ENCODE data around the gene PDCD2L.
"Not testable (repeated sequence)": the region's sequence is repeated elsewhere in the genome, so short reads cannot be mapped to it uniquely, and the experiment has no call there.

The PDCD2L gene, protein sequence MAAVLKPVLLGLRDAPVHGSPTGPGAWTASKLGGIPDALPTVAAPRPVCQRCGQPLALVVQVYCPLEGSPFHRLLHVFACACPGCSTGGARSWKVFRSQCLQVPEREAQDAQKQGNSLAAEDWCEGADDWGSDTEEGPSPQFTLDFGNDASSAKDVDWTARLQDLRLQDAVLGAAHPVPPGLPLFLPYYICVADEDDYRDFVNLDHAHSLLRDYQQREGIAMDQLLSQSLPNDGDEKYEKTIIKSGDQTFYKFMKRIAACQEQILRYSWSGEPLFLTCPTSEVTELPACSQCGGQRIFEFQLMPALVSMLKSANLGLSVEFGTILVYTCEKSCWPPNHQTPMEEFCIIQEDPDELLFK

DNA sequence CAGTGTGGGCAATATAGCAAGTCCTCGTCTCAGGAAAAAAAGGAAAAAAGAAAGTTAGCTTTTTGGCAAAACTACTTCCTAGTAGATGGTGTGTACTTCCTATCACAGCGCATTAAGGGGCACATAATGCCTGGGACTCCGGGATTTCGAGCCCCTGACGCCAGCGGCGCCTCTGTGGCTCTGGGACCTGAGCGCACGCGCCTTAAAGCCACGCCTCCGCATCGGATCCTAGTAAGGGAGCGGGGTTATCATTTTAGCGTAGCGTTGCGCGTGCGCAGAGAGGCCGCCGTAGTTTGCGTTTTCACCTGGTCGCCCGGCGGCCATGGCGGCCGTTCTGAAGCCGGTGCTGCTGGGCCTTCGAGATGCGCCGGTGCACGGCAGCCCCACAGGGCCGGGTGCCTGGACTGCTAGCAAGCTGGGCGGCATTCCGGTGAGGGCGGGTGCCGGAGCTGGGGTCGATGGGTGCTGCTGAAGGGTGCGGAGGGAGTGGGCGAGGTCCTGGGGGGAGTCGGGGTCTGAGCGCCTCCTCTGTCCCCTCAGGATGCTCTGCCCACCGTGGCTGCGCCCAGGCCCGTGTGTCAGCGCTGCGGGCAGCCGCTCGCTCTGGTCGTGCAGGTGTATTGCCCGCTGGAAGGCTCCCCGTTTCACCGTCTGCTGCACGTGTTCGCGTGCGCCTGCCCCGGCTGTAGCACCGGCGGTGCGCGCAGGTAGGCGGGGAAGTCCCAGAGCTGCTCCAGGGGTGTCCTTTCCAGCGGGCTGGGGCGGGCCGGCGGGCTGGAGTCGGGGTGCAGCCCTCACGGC lies at the start of gene PDCD2L:
PDCD2L (plus strand) TSS at position 291 of the 801 bp plus-strand sequence; CDS start at position 323, 32 bp downstream.
- DNase-seq = peak; percentile 94

DNA sequence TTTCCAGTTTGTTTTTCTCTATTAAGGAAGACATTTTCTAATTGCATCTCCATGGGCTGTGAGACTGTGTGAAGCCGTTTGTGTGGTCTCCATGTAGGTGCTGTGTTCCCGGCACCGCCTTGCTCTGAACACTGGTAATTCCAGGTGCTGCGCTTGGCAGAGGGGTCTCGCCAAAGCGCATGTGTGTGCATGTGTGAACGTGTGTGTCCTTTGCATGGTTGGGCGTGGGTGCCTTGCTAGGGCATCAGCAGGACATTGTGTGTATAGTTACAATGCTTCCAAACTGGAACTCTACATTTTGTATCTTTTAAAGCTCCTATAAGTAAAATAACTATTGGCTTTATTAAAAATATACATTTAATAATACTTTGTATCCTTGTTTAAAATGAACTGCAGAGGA lies 49.0 kb upstream of the PDCD2L start:
- DNase-seq = no peak

DNA sequence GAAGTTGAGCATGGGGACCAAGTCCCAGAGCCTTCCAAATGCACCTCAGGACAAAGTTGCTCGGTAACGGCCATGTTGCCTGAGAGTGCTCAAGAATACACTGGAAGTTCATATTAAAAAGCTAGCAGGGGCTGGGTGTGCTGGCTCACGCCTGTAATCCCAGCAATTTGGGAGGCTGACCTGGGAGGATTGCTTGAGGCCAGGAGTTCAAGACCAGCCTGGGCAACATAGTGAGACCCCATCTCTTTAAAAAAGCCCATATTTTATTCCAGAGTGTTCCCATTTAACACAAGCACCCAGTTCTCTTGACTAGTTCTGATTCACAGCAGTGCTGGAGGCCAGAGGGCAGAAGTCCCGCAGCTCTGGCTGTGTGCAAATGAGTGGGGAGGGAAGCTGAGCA lies 47.3 kb upstream of the PDCD2L start:
- no peak for DNase-seq

DNA sequence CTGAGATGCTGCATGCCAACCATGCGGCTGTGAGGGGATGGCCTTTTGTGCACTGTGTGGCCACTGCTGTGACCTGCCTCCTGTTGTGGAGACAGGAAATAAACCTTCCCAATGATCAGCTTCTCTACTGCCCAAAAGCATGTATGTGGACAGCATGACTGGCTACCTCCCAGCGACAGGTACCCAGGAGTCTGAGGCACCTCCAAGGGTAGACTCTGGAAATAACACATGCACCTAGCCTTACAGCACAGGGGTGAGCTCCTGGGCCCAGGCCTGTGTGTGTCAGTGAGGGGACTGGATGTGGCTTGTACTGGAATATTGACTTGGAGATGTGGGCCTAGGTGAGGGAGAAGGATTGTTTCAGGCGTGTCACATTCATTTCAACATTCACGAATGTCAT lies 46.8 kb upstream of the PDCD2L start:
- DNase-seq = no peak

DNA sequence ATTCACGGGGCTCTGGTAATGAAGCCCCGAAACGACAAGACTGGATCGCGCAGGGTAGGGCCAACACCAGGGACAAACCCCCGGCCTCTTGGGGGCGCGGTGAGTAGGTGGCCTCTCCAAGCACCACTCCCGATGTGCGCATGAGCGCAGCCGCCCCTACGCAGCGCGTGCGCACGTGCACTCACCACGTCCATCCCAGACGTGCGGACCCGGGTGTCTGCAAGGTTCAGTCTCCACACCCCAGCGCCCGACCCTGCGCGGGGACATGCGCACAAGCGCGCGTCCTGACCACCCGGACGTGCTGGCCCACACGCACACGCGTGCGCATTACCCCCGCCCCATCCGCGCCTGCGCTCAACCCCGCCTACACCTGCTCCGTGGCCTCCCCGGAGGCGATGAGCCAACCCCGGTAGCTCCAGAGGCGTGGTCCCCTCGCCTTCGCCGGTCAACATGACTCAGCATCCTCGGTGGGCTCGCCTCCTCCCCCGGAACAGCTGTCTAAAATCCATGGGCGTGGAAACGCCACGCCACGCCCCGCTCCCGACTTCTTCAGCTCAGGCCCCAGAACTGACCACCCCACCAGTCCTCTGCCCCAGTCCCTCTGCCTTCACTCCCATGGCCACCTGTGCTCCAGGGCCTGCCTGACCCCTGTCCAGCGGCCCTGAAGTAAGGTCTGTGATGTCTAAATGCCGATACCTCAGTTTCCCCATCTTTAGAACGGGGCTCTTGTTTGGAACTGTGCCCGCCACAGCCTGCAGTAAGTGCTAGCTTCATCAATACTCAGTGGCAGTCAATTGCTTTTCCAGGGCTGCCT lies 44.9 kb upstream of the PDCD2L start:
- peak; percentile 85 for DNase-seq

DNA sequence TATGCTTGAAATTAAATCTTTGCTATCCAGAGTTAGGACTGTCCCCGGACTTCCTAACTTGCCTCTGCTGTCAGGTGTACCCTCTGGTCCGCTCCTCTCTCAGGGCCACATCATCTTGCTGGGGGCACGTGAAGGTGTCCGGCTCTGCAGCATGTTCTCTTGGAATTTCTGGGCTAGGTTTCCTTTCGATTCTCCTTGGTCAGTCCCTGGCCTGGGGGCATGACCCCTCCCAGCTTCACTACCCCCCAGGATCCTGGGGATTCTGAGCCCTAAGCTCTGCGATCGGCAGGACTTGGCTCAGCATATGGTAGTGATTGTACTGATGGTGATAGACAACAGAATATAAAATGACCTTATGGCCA lies 44.3 kb upstream of the PDCD2L start:
- DNase-seq = no peak

DNA sequence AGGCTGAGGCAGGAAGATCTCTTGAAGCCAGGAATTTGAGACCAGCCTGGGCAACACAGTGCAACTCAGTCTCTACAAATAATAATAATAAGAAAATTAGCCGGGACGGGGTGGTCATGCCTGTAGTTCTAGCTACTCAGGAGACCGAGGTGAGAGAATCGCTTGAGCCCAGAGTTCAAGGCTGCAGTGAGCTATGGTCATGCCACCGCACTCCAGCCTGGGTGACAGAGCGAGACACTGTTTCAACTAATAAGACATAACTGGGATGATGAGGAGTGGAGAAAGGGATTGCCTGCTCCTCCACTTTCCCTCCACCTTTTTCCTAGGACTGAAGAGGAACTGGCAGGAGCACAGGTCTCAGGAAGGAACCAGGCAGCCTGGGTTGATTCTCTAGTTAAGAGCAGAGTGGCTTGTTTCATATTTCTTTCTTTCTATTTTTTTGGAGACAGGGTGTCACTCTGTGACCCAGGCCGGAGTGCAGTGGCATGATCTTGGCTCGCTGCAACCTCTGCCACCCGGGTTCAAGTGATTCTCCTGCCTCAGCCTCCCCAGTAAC lies 43.8 kb upstream of the PDCD2L start:
- DNase-seq = no peak

DNA sequence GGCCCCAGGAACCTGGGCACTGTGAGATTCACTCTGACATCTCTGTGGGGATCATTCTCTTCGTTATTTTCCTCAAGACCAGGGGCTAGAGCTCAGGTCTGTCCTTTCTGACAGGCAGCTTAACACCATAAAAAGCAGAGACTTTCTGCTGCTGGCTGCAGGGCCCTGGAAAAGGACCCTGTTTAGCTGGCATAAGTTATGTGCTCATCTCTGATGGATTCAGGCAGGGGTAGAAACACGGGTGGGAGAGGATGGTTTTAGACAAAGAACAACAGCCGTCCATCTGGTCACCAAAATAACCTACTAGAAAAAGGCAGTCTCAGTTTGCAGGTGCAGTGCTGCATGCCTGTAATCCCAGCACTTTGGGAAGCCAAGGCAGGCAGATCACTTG lies 41.5 kb upstream of the PDCD2L start:
- DNase-seq = no peak

DNA sequence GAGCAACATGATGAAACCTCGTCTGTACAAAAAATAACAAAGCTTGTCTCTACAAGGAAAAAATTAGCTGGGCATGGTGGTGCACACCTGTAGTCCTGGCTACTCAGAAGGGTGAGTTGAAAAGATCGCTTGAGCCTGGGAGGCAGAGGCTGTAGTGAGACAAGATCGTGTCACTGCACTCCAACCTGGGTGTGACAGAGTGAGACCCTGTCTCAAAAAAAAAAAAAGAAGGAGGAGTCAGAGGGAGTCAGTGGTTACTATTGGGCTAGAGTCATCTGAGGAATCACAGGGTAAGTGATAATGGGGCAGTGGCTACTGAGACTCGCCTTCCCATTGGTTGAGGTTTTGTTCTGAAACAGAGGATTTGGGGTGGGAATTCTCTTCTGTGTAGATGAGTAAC lies 41.1 kb upstream of the PDCD2L start:
- DNase-seq = no peak

DNA sequence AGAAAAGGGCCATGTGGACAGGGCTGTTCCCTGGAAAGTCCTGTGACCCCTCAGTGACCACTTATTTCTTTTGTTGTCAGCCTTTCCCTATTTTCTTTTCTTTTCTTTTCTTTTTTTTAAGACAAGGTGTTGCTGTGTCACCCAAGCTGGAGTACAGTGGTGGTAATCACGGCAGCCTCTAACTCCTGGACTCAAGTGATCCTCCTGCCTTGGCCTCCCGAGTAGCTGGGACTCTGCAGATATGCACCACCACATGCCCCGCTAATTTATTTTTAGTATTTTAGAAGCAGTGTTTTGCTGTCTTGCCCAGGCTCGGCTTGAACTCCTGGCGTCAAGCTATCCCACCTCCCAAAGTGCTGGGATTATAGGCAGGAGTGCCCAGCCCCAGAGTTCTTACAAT lies 40.3 kb upstream of the PDCD2L start:
- DNase-seq = no peak

DNA sequence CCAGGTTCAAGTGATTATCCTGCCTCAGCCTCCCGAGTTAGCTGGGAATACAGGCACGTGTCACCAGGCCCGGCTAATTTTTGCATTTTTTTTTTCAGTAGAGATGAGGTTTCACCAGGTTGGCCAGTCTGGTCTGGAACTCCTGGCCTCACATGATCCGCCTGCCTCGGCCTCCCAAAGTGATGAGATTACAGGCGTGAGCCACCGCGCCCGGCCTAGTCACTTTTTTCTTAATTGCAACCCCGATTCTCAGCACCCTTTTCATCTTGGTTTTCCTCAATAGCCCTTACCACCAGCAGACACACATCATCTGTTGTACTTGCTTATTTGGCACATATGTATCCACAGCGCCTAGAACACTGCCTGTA lies 39.8 kb upstream of the PDCD2L start:
- no peak for DNase-seq

DNA sequence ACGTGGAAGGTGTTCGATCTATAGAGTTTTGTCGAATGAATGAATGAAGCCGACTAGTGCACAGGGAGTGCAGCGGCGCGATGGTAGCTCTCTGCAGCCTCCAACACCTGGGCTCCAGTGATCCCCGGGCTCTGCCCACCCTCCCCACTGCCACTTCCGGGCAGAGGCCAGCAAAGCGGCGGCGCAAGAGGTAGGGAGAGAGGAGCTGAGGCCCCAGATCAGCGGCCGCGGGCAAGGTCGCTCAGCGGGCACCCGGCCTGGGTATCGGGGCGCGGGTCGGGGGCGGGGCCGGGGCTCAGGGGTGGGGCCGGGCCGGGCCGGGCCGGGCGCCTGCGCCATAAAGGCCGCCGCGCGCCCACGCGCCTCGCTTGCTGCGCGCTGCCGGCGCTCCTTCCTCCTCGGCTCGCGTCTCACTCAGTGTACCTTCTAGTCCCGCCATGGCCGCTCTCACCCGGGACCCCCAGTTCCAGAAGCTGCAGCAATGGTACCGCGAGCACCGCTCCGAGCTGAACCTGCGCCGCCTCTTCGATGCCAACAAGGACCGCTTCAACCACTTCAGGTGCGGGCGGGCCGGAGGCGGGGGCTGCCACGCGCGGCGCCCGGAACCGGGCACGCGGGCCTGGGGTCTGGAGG lies 39.3 kb upstream of the PDCD2L start, which contains the start of gene GPI:
GPI (plus strand) TSS at position 367 of the 633 bp plus-strand sequence; CDS start at position 438, 71 bp downstream.
- DNase-seq = peak; percentile 62

DNA sequence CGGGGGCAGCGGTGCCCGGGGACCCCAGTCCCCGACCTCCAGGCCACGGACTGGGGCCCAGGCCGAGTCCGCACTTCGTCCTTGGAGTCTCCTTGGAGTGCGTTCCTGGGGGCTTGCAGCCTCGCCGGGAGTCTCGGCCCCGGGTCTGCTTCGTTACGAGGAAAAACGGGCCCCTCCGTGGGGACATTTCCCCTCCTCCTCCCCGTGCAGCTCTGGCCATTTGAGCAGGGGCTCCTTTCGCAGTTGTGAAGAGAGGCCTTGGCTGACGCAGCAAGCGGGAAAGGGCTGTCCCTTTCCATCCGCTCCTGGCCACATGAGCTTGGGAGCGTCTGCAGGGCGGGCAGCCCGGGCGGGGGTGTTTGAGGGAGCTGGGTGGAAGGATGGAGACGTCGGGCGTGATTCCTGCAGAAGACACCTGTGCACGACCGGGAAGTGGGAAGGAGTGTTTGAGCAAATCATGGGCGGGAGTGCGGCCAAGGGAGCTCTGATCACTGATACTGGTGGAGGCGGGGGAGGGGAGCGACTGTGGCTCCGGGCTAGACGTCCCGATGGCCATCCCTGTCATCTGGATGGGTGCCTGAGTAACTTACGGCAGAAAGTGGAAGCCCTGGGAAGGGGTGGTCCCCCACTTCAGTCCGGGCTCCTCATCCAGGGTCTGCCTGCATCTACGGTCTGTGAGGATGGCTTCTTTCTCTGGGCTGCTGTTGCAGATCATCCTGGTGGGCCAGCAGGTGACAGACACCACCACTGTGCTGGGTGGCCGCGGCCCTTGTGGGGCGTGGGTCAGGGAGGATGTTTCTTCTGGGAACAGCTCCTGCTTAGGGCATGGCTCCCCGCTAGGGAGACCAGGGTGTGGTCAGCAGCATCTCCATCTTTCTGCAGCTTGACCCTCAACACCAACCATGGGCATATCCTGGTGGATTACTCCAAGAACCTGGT lies 38.5 kb upstream of the PDCD2L start:
- peak; percentile 7 for DNase-seq

DNA sequence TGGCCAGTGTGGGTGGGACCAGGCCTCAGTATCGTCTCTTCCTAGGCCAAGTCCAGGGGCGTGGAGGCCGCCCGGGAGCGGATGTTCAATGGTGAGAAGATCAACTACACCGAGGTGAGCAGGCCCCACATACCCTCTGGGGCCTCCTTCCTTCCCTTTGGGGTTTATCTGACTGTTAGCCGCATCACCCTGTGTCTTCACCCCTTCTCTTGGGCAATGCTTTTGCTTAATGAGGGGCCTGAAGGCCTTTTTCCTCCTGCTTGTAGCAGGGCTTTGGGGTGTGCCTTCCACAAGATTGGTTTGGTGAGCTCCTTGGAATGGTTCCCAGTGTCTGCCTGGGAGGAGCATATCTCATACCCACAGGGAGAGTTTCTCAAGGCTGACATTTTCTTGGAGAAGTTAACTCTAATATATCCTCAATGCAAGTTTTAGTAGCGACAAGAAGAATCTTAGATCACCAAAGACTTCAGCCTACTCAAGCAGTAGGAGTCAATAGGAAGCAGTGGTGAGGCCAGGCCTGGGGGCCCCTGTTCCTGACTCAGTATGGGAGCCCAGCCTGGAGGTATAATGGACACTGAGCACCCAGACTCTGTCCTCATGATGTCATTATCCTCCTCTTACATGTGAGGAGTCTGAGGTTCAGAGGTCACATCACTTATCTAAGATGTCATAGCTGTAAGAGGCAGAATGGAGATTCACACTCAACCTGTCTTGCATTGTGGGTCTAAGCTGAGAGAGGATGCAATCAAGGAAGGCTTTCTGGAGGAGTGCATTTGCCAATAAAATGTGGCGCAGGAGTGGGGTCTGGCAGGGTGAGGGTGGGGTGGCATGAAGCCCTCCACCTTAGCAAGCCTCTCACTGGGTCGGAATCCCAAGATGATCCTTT lies 37.2 kb upstream of the PDCD2L start:
- no peak for DNase-seq

DNA sequence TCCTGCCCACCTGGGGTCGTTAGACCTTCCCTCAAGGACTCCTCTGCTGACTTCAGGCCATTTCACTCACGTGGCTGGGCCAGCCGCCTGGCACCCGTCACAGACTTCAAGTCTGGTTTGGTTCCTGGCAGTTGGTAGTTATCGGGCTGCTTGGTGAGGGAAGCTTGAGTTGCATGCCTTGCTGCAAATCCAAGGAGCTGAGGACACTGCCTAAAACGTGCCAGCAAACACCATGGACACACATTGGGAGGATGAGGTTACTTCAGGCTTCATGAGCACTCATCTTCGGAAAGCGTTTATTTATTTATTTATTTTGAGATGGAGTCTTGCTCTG lies 36.6 kb upstream of the PDCD2L start:
- no peak for DNase-seq

DNA sequence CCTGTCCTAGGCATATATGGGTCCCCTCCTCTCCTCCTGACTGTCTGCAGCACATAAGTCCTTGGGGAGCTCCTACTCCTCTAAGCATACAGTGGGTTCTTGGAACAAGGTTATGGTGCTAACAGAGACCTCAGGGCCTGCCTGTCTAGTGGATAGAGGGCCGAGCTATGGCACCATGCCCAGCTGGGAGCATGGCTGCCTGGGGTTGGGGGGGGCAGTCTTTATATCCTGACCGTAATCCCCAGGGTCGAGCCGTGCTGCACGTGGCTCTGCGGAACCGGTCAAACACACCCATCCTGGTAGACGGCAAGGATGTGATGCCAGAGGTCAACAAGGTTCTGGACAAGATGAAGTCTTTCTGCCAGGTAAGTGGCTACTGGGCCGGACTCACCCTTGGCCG lies 35.9 kb upstream of the PDCD2L start:
- DNase-seq = no peak

DNA sequence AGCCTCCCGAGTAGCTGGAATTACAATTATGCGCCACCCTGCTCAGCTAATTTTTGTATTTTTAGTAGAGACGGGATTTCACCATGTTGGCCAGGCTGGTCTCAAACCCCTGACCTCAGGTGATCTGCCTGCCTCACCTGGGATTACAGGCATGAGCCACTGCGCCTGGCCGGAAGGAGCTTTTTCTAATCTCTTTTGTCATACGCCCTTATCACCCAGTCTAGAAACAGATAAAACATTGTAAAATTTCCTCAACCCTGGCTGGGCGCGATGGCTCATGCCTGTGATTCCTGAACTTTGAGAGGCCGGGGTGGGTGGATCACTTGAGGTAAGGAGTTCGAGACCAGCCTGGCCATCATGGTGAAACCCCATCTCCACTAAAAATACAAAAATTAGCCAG lies 35.0 kb upstream of the PDCD2L start:
- not testable (repeated sequence) for DNase-seq

DNA sequence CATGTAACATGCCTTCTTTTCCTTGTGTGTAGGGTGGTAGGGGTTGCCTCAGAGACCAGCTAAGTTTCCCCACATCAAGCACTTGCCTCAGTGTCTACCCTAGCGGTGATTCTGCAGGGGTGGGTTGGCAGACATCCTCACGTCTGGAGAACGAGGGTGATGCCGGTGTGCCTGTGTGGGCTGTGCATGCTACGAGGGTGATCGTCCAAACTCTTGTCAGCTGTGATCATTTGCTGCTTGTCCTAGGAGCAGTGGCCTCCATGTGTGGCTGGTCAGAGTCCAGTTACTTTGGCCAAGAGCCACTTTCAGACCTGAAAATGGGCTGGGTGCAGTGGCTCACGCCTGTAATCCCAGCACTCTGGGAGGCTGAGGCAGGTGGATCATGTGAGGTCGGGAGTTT lies 34.1 kb upstream of the PDCD2L start:
- no peak for DNase-seq

DNA sequence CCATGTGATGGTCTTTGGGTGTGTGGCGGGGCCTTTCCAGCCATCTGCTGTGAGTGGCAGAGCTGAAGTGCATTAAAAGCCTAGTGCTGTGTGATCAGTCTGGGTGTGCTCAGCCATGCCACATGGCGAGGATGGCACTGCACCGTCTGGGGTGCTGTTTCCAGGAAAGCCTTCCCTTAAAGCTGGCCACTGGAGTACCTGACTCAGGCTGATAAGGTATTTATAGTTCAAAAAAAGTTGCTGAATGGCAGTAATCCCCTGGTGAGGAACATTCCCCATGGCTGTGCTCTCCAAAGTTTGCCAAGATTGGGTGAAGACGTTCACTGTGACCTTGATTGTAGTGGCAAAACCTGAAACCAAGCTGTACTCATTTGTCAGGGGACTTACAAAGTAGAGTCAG lies 33.2 kb upstream of the PDCD2L start:
- no peak for DNase-seq

DNA sequence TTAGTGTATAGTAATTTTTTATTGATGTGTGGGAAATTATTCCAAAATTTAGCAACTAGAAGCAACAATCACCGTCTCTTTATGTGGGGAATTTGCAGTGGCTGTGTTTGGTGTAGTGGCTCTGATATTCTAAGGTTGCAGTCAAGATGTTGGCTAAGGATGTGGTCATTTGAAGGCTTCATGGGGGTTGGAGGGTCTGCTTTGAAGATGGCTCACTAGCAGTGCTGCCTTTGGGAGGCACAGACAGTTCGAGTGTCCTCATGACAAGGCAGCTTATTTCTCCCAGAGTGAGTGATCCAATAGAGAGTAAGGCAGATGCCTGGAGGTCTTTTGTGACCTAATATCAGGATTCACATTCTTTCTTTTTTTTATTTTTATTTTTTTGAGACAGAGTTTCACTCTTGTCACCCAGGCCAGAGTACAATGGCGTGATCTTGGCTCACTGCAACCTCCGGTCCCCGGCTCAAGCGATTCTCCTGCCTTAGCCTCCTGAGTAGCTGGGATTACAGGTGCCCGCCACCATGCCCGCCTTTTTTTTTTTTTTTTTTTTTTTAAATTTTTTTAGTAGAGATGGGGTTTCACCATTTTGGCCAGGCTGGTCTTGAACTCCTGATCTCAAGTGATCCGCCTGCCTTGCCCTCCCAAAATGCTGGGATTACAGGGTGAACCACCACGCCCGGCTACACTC lies 30.5 kb upstream of the PDCD2L start:
- DNase-seq = no peak
